H1 (cell line): Measurements from ENCODE around the gene TUBD1. TPM values are rescaled to one million over a fixed set of nuclear protein-coding genes. Genes with fewer than 3 reads are reported as not detected.
A peak's percentile ranks its signal among the peaks of the same experiment; 100 is the strongest.

Experiments
- CTCF ChIA-PET: fragments of 300-600 bp; sonication (Branson Sonifier 250); formaldehyde crosslinking; loops from one replicate; lab custom pipeline; 2021; ENCODE audit not compliant: partially characterized antibody; lab: Charles Lee
- POLR2A ChIA-PET: fragments of 300-600 bp; sonication (Branson Sonifier 250); formaldehyde crosslinking; loops from one replicate; lab custom pipeline; 2021; ENCODE audit warnings: inconsistent platforms; ENCODE audit not compliant: partially characterized antibody; lab: Charles Lee
- DNase-seq, 2 experiments: peaks; one replicate each; pipeline versions ENCODE4 v3.0.0 to v3.0.0-alpha.2; 2010 to 2022; ENCODE audit warnings: low spot score in 2 of 2, low read depth in 1 of 2, mixed read lengths in 1 of 2
- FAIRE-seq: peaks from 2 replicates; lab custom pipeline; 2011; peaks lifted over from hg19 to GRCh38; lab: Jason Lieb, UNC
- H2AFZ ChIP-seq: 2 replicates; pipeline ENCODE4 v1.8.1; 2012; ENCODE audit warnings: low read length, inconsistent platforms
- H2AK5ac ChIP-seq: 2 replicates; pipeline ENCODE4 v1.6.1; 2013; ENCODE audit warnings: low read depth, low read length
- H2BK120ac ChIP-seq: replicated peaks from 2 replicates; pipeline ENCODE3; 2013; ENCODE audit warnings: low read depth, low read length, inconsistent platforms
- H2BK12ac ChIP-seq: 2 replicates; pipeline ENCODE4 v1.6.1; 2013; ENCODE audit warnings: low read depth, low read length
- H2BK15ac ChIP-seq: 2 replicates; pipeline ENCODE4 v1.6.1; 2013; ENCODE audit warnings: low read length
- H2BK20ac ChIP-seq: 2 replicates; pipeline ENCODE4 v1.6.1; 2013; ENCODE audit warnings: low read length
- H2BK5ac ChIP-seq: 2 replicates; pipeline ENCODE4 v1.6.1; 2013; ENCODE audit warnings: low read depth, low read length
- H3K14ac ChIP-seq: 2 replicates; pipeline ENCODE4 v1.6.1; 2013; ENCODE audit warnings: inconsistent platforms; ENCODE audit not compliant: insufficient read length
- H3K18ac ChIP-seq: 2 replicates; pipeline ENCODE4 v1.6.1; 2013; ENCODE audit warnings: low read length; ENCODE audit errors: extremely low read depth
- H3K23ac ChIP-seq: 2 replicates; pipeline ENCODE4 v1.6.1; 2013; ENCODE audit warnings: inconsistent platforms; ENCODE audit not compliant: insufficient read length
- H3K23me2 ChIP-seq: 2 replicates; pipeline ENCODE4 v1.6.1; 2013; ENCODE audit warnings: low read depth, low read length
- H3K27ac ChIP-seq: 2 replicates; pipeline ENCODE4 v1.6.1; 2011; ENCODE audit warnings: low read depth, low read length, inconsistent platforms
- H3K27me3 ChIP-seq, 4 experiments: replicated peaks in 1 of 4; 1 replicate in 1 of 4; 2 replicates in 3 of 4; pipeline versions ENCODE4 v1.6.1 to v1.8.1; 2011 to 2013; ENCODE audit warnings: low read length in 3 of 4, mild to moderate bottlenecking in 3 of 4, inconsistent platforms in 2 of 4, mixed read lengths in 2 of 4, moderate library complexity in 1 of 4; ENCODE audit not compliant: control insufficient read depth in 3 of 4, insufficient read depth in 3 of 4; ENCODE audit errors: extremely low read depth in 1 of 4
- H3K36me3 ChIP-seq, 4 experiments: 2 replicates each; pipeline versions ENCODE4 v1.6.1 to v1.8.1; 2011 to 2013; ENCODE audit warnings: mild to moderate bottlenecking in 4 of 4, low read length in 3 of 4, moderate library complexity in 2 of 4, control low read depth in 1 of 4, inconsistent platforms in 1 of 4; ENCODE audit not compliant: insufficient read depth in 4 of 4, control insufficient read depth in 2 of 4
- H3K4ac ChIP-seq: replicated peaks from 2 replicates; pipeline ENCODE3; 2013; ENCODE audit warnings: low read length, low read depth, mixed read lengths, inconsistent platforms; ENCODE audit not compliant: insufficient read length
- H3K4me1 ChIP-seq, 4 experiments: replicated peaks in 1 of 4; 1 replicate in 1 of 4; 2 replicates in 3 of 4; pipeline versions ENCODE4 v1.6.1 to v1.8.1; 2011 to 2013; ENCODE audit warnings: low read length in 3 of 4, inconsistent platforms in 2 of 4, mixed read lengths in 1 of 4; ENCODE audit not compliant: insufficient read depth in 4 of 4, control insufficient read depth in 3 of 4
- H3K4me2 ChIP-seq, 2 experiments: 2 replicates each; pipeline versions ENCODE4 v1.6.1 to v1.8.1; 2011 to 2013; ENCODE audit warnings: low read depth in 2 of 2, low read length in 2 of 2, control low read depth in 1 of 2, inconsistent platforms in 1 of 2, mild to moderate bottlenecking in 1 of 2; ENCODE audit not compliant: insufficient read depth in 1 of 2
- H3K4me3 ChIP-seq, 4 experiments: fragments of 200-600, 300-600 bp in 1 of 4; sonication (generic), shearing (Covaris generic), sonication (Bioruptor Twin) in 1 of 4; 2 replicates each; pipeline versions ENCODE4 v1.5.1 to v1.8.1; 2011 to 2016; ENCODE audit warnings: low read length in 4 of 4, low read depth in 3 of 4, control low read depth in 2 of 4, inconsistent platforms in 2 of 4, mild to moderate bottlenecking in 2 of 4, mixed read lengths in 1 of 4, moderate library complexity in 1 of 4; ENCODE audit not compliant: insufficient read depth in 2 of 4; ENCODE audit errors: extremely low read depth in 1 of 4
- H3K56ac ChIP-seq: replicated peaks from 2 replicates; pipeline ENCODE3; 2013; ENCODE audit warnings: low read depth, mild to moderate bottlenecking, mixed read lengths, low read length, inconsistent platforms; ENCODE audit not compliant: insufficient read length
- H3K79me1 ChIP-seq: 2 replicates; pipeline ENCODE4 v1.6.1; 2013; ENCODE audit warnings: low read depth, low read length, control low read depth
- H3K79me2 ChIP-seq, 2 experiments: 2 replicates each; pipeline versions ENCODE4 v1.6.1 to v1.8.1; 2012 to 2013; ENCODE audit warnings: low read length in 2 of 2, mild to moderate bottlenecking in 2 of 2, inconsistent platforms in 1 of 2; ENCODE audit not compliant: insufficient read depth in 2 of 2, control insufficient read depth in 1 of 2
- H3K9ac ChIP-seq, 4 experiments: replicated peaks in 1 of 4; 1 replicate in 1 of 4; 2 replicates in 3 of 4; pipeline versions ENCODE4 v1.6.1 to v1.8.1; 2011 to 2013; ENCODE audit warnings: low read depth in 3 of 4, low read length in 3 of 4, control low read depth in 2 of 4, mild to moderate bottlenecking in 2 of 4, moderate library complexity in 2 of 4, inconsistent platforms in 1 of 4; ENCODE audit errors: extremely low read depth in 1 of 4
- H3K9me3 ChIP-seq, 2 experiments: 2 replicates each; pipeline versions ENCODE4 v1.6.1 to v1.8.1; 2012 to 2013; ENCODE audit warnings: mild to moderate bottlenecking in 2 of 2, moderate library complexity in 2 of 2, control low read depth in 1 of 2, inconsistent platforms in 1 of 2, low read depth in 1 of 2, low read length in 1 of 2, mixed read lengths in 1 of 2; ENCODE audit not compliant: insufficient read depth in 2 of 2
- H4K20me1 ChIP-seq, 2 experiments: replicated peaks in 1 of 2; 2 replicates each; pipeline versions ENCODE3 to v1.8.1; 2011 to 2013; ENCODE audit warnings: inconsistent platforms in 2 of 2, low read length in 2 of 2, mild to moderate bottlenecking in 1 of 2; ENCODE audit not compliant: insufficient read depth in 2 of 2, control insufficient read depth in 1 of 2
- H4K5ac ChIP-seq: 2 replicates; pipeline ENCODE4 v1.6.1; 2013; ENCODE audit warnings: low read length, low read depth, mixed read lengths, inconsistent platforms; ENCODE audit not compliant: insufficient read length
- H4K8ac ChIP-seq: 2 replicates; pipeline ENCODE4 v1.8.0; 2013; ENCODE audit warnings: mild to moderate bottlenecking, moderate library complexity, low read length, inconsistent platforms; ENCODE audit not compliant: insufficient read depth; ENCODE audit errors: extremely low read depth
- H4K91ac ChIP-seq: replicated peaks from 2 replicates; pipeline ENCODE3; 2013; ENCODE audit warnings: low read length, mixed read lengths, inconsistent platforms; ENCODE audit not compliant: insufficient read length
- ASH2L ChIP-seq: fragments of 200-600, 300-600 bp; sonication (generic); IDR thresholded peaks from one replicate; pipeline ENCODE4 v1.7.1; 2017; ENCODE audit warnings: low read length
- BCL11A ChIP-seq, 2 experiments: IDR thresholded peaks; one replicate each; pipeline ENCODE4 v1.6.1; 2011; ENCODE audit warnings: low read depth in 2 of 2, low read length in 2 of 2, mild to moderate bottlenecking in 2 of 2
- CHD2 ChIP-seq: IDR thresholded peaks from 2 replicates; pipeline ENCODE4 v1.6.1; 2012; ENCODE audit warnings: low read length, improper control_type of control experiment
- CREB1 ChIP-seq: IDR thresholded peaks from 2 replicates; pipeline ENCODE4 v1.6.1; 2012; ENCODE audit warnings: inconsistent platforms
- EGR1 ChIP-seq: IDR thresholded peaks from 2 replicates; pipeline ENCODE4 v1.6.1; 2011; ENCODE audit warnings: low read depth, low read length, borderline replicate concordance
- RAD21 ChIP-seq, 2 experiments: IDR thresholded peaks in 1 of 2; conservative IDR thresholded peaks in 1 of 2; 2 replicates each; pipeline ENCODE4 v1.6.1; 2011; ENCODE audit warnings: low read depth in 2 of 2, low read length in 2 of 2, improper control_type of control experiment in 1 of 2, inconsistent platforms in 1 of 2, mild to moderate bottlenecking in 1 of 2, moderate library complexity in 1 of 2
- RNF2 ChIP-seq: fragments of 200-900, 300-1000 bp; sonication (generic); IDR thresholded peaks from 2 replicates; pipeline ENCODE4 v1.7.1; 2016; ENCODE audit warnings: borderline replicate concordance, low read depth, mild to moderate bottlenecking, antibody characterized with exemption, low read length; ENCODE audit not compliant: poor library complexity, severe bottlenecking; ENCODE audit errors: missing control alignments
- SAP30 ChIP-seq: fragments of 300-600 bp; sonication (generic); IDR thresholded peaks from 2 replicates; pipeline ENCODE4 v1.7.1; 2012; ENCODE audit warnings: low read length, moderate library complexity, mild to moderate bottlenecking, inconsistent platforms; ENCODE audit not compliant: insufficient read depth, insufficient replicate concordance
- YY1 ChIP-seq: IDR thresholded peaks from 2 replicates; pipeline ENCODE4 v1.6.1; 2011; ENCODE audit warnings: low read depth, mild to moderate bottlenecking, low read length
- WGBS, 2 experiments: shearing (Covaris generic) in 1 of 2; methylation state at CpG; one replicate each; pipeline versions ENCODE4 v1.1.6 to v1.1.7; 2013 to 2015; ENCODE audit warnings: low lambda C conversion rate in 2 of 2, mixed read lengths in 2 of 2, inconsistent platforms in 1 of 2, low coverage in 1 of 2, missing lambda C conversion rate in 1 of 2; ENCODE audit not compliant: insufficient replicate concordance in 2 of 2, insufficient coverage in 1 of 2, insufficient read length in 1 of 2; ENCODE audit errors: extremely low coverage in 1 of 2, missing lambda C conversion rate in 1 of 2; 5-methylcytosine and 5-hydroxymethylcytosine counted together
- polyA plus RNA-seq, 7 experiments: library from polyadenylated mRNA; depleted of rRNA in 3 of 7; stranded (reverse) in 5 of 7; unstranded in 2 of 7; fragments of >200 nt in 5 of 7; fragments of 200-250 nt in 2 of 7; gene quantifications; 1 replicate in 5 of 7; 2 replicates in 1 of 7; 4 replicates in 1 of 7; pipeline versions ENCODE4 v1.2.1 to v1.2.3, GENCODE V29; 2011 to 2013; ENCODE audit warnings: missing spikeins in 2 of 7, mixed read lengths in 2 of 7
- total RNA-seq: library from RNA; stranded (reverse); fragmentation: NEBNext Ultra II Directional; extraction: Animal tissue kit (Norgen Biotek cat#: 25700); gene quantifications from 2 replicates; pipeline ENCODE4 v1.2.1, GENCODE V29; 2021

TUBD1 gene
- total and polyA plus RNA-seq, 2 of the 8 experiments (the other 6 are each of a cell fraction or from before 2014, with no cell fraction given), result 9.1 to 17.5 TPM

DNA sequence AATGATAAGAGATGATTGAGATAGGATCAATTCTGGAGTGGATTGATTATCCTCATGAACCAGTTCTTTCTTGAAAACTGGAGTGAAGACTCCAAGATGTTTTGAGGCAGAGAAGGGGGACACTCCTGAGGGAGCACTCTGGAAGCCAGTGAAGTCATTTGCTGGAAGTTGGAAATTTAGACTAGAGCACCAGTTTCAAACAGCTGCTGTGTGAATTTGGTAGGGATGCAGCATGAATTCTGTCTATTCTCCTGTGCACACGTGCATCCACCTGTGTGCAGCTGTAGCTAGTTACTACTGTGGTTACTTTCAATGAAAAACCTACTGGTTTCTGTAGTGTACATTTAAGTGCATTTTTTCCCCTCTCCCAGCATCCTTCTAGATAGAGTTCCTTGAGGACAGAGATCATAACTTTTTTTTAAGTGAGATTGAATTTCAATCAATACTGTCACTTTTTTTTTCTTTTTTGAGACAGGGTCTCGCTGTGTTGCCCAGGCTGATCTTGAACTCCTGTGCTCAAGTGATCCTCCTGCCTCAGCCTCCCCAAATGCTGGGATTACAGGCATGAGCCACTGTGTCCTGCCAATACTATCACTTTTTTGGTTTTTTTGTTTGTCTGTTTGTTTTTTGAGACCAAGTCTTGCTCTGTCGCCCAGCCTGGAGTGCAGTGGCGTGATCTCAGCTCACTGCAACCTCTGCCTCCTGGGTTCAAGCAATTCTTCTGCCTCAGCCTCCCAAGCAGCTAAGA, 65.9 kb downstream of the TUBD1 start:
- CTCF ChIA-PET, result no interaction called here
- Histone ChIP-seq H3K79me2 (no peaks in the 10 kb centered on the region), H2BK120ac (peak overlapping the region; percentile 43), H3K4me3 (no peak overlapping the region), H3K23ac (no peak overlapping the region), H2BK15ac (0 out of 2 replicates have a peak overlapping the region, but pooled peaks have one; percentile 31), H3K4me1 (peaks cover 2 to 11% (median 10%) of the 10 kb centered on the region in 4 experiments; a peak in 5 of 7 replicates), H2AK5ac (no peak overlapping the region; the same call in 1 of the 2 replicates), H3K27me3 (no peaks in the 10 kb centered on the region), H3K23me2 (no peaks in the 10 kb centered on the region), H2AFZ (no peak overlapping the region), H3K79me1 (no peaks in the 10 kb centered on the region), H3K36me3 (no peaks in the 10 kb centered on the region), H3K56ac (no peak overlapping the region), H4K8ac (no peak overlapping the region), H4K20me1 (no peaks in the 10 kb centered on the region), H2BK20ac (no peak overlapping the region), H2BK12ac (no peak overlapping the region), H3K9ac (no peak overlapping the region), H2BK5ac (no peak overlapping the region), H3K4me2 (no peak overlapping the region), H3K27ac (no peak overlapping the region), H3K18ac (no peak overlapping the region), H4K5ac (no peak overlapping the region), H3K9me3 (no peaks in the 10 kb centered on the region), H3K14ac (no peak overlapping the region), H4K91ac (no peak overlapping the region), H3K4ac (peak overlapping the region; percentile 53)
- FAIRE-seq (no peak), DNase-seq (no peak)
- TF ChIP-seq BCL11A (IDR thresholded peaks at IDR 0.05; ENCODE audit: low read depth in 2 of 2, low read length in 2 of 2), result no peak
- TF ChIP-seq EGR1, result no peak
- TF ChIP-seq CREB1, result no peak
- TF ChIP-seq CHD2, result no peak
- no peak for TF ChIP-seq RAD21 (IDR thresholded peaks at IDR 0.05 in 1 of 2, conservative IDR thresholded peaks at IDR 0.05 in 1 of 2; ENCODE audit: low read depth in 2 of 2, low read length in 2 of 2)
- no peak for TF ChIP-seq YY1
- no peak for TF ChIP-seq RNF2
- no peak for TF ChIP-seq ASH2L
- no peak for TF ChIP-seq SAP30
- POLR2A ChIA-PET, result interaction anchor here (1.2 to 11.2 kb wide), 3 partner anchors 9 to 15 kb away, joined by 3 to 137 read pairs (median 3); no protein-coding TSS in a partner anchor
- WGBS, 2 experiments, result 91% methylated on average over 4 of the region's 4 CpGs; no CpG with 5 or more reads in 1 of the 2 experiments
